Stomach (tissue), 9 donors: Measurements from ENCODE around the gene CHN2. TPM values are rescaled to one million over a fixed set of nuclear protein-coding genes. Genes with fewer than 3 reads are reported as not detected.

Experiments
- DNase-seq, 2 donors: peaks; one replicate each; pipeline versions ENCODE4 v3.0.0 to v3.0.0-alpha.2; 2013 to 2019
- H3K27ac ChIP-seq, 5 donors: fragments of 200-600 bp in 4 of 5; sonication (generic) in 4 of 5; one replicate each; pipeline ENCODE4 v1.5.1; 2013 to 2019; ENCODE audit warnings: mild to moderate bottlenecking in 1 of 5, moderate library complexity in 1 of 5
- H3K27me3 ChIP-seq, 3 donors: fragments of 200-600 bp; sonication (generic); one replicate each; pipeline ENCODE4 v1.5.1; 2017 to 2019; ENCODE audit warnings: mixed run types in 1 of 3
- H3K36me3 ChIP-seq, 4 donors: fragments of 200-600 bp; sonication (generic); 1 replicate in 3 of 4; 2 replicates in 1 of 4; pipeline ENCODE4 v1.5.1; 2016 to 2019
- H3K4me1 ChIP-seq, 4 donors: fragments of 200-600 bp; sonication (generic); one replicate each; pipeline ENCODE4 v1.5.1; 2016 to 2019
- H3K4me3 ChIP-seq, 4 donors: fragments of 200-600 bp; sonication (generic) in 3 of 4; one replicate each; pipeline ENCODE4 v1.5.1; 2016 to 2019; ENCODE audit warnings: mild to moderate bottlenecking in 1 of 4
- H3K9me3 ChIP-seq, 4 donors: fragments of 200-600 bp; sonication (generic); one replicate each; pipeline ENCODE4 v1.5.1; 2016 to 2019
- CTCF ChIP-seq, 7 experiments: fragments of 450-650 bp in 4 of 7; fragments of 200-600 bp in 3 of 7; sonication (generic) in 3 of 7; IDR thresholded peaks; one replicate each; pipeline ENCODE4 v1.5.1; 2016 to 2019; ENCODE audit warnings: antibody characterized with exemption in 7 of 7, control low read depth in 2 of 7, mild to moderate bottlenecking in 1 of 7
- EP300 ChIP-seq: sonication (generic); formaldehyde crosslinking; IDR thresholded peaks from one replicate; pipeline ENCODE4 v1.6.1; 2017; ENCODE audit warnings: antibody characterized with exemption
- POLR2A ChIP-seq, 4 donors: fragments of 450-650 bp; IDR thresholded peaks; one replicate each; pipeline ENCODE4 v1.6.1; 2016; ENCODE audit warnings: antibody characterized with exemption in 4 of 4, control low read depth in 2 of 4, mild to moderate bottlenecking in 1 of 4, moderate library complexity in 1 of 4
- POLR2AphosphoS5 ChIP-seq, 3 donors: sonication (generic); formaldehyde crosslinking; IDR thresholded peaks; one replicate each; pipeline ENCODE4 v1.6.1; 2016; ENCODE audit warnings: antibody characterized with exemption in 3 of 3
- WGBS, 5 donors: extraction: QIAGEN DNeasy Blood & Tissue Kit in 3 of 5; methylation state at CpG; one replicate each; pipeline versions ENCODE4 v1.1.5 to v1.1.7; 2013 to 2018; 5-methylcytosine and 5-hydroxymethylcytosine counted together
- intact Hi-C: fragments of 100-400 bp; cut with DNase I; formaldehyde crosslinking; loops from one replicate; pipeline ENCODE4 v1.15.1; 2023; ENCODE audit warnings: low total_unique reads
- polyA plus RNA-seq, 3 donors: library from polyadenylated mRNA; stranded (reverse); fragments of 200-250 nt; gene quantifications; one replicate each; pipeline ENCODE4 v1.2.3, GENCODE V29; 2013
- total RNA-seq, 5 donors: library from RNA; depleted of rRNA; stranded (reverse); fragments of >200 nt; gene quantifications; one replicate each; pipeline versions ENCODE4 v1.1.0 to v1.2.3, GENCODE V29; 2014 to 2016
- donor health status: healthy with polysubstance abuse.
- donor health status: Bipolar disorder and iron deficiency.
- donor health status: healthy.

CHN2 gene
- total and polyA plus RNA-seq, 8 donors, result 2.4 to 47.8 (median 13.8) TPM

DNA sequence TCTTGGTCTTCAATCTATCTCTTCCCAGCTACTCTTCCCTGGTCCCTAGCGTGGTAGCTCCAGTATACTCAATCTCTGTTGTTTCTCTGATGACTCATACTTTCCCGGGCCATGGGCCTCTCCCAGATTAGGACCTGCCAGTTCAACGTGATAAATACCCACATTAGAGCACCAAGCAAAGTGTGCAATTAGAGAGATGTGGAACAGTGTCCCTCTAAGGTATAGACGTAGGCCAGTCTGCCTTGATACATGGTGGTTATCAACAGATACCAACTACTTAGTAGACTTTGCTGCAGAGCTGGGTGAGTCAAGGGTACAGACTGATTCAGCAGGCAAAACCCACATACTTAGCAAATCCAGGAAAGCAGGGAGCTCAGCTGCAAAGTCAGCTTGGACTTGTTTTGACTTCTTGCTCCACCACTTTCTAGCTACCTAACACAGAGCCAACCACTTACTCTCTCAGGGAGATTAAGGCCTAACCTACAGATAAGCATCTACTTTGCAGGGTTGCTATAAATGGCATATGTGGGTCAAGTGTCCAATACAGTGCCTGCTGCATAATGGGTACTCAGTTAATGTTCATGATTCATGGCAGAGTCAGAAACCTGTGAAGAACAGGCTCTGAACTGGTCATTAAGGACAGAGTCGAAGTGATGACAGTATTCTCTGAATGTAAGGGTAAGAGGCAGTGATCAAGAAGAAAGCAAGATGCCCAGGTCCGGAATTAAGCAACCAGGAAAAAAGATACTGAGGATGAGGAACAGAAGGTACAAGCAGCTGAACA lies 176.1 kb downstream of the CHN2 start:
- TF ChIP-seq EP300 (no peak), POLR2A (IDR thresholded peaks at IDR 0.05) (no peak), POLR2AphosphoS5 (IDR thresholded peaks at IDR 0.05) (peak in 2 of 3 donors; percentile 67 to 74), CTCF (IDR thresholded peaks at IDR 0.05) (no peak)
- no peaks in the 10 kb centered on the region for H3K36me3 ChIP-seq
- no peaks in the 10 kb centered on the region for H3K27me3 ChIP-seq
- intact Hi-C loops, result no loop called here
- H3K27ac ChIP-seq, result peak overlapping the region; percentile 50 to 84 (median 80)
- peak; percentile 72 to 79 for DNase-seq
- 30 to 45% (median 38%) methylated on average over 6 of the region's 6 CpGs for WGBS, 5 donors
- H3K4me3 ChIP-seq, result no peak overlapping the region
- peaks cover 4 to 37% (median 25%) of the 10 kb centered on the region in 4 donors for H3K4me1 ChIP-seq
- no peaks in the 10 kb centered on the region for H3K9me3 ChIP-seq

DNA sequence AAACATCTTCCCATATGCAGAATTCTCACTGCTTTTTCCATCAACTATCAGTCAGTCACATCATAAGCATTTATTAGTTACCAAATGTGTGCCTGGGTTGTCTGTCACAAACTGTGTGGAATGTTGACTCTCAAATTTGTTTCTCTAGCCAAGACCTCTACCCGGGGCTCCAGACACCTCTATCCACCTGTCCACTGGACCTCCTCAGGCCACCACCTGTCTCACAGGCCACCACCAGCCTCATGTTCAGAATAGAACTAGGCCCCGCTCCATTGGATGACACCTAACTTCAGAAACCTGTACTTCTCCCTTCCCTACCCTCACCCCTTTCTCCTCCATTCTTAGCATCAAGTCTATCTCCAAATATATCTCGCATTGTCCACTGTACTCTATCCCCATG lies 176.9 kb downstream of the CHN2 start:
- Histone ChIP-seq H3K27me3 (no peaks in the 10 kb centered on the region), H3K9me3 (no peaks in the 10 kb centered on the region), H3K4me3 (no peak overlapping the region), H3K27ac (peak overlapping the region; percentile 50 to 84 (median 80)), H3K36me3 (no peaks in the 10 kb centered on the region), H3K4me1 (peaks cover 9 to 43% (median 30%) of the 10 kb centered on the region in 4 donors)
- no peak for TF ChIP-seq CTCF (IDR thresholded peaks at IDR 0.05)
- TF ChIP-seq POLR2A (IDR thresholded peaks at IDR 0.05), result no peak
- TF ChIP-seq EP300, result no peak
- no peak for TF ChIP-seq POLR2AphosphoS5 (IDR thresholded peaks at IDR 0.05)
- DNase-seq, result no peak
- 86 to 97% (median 92%) methylated on average over 3 of the region's 3 CpGs for WGBS, 5 donors
- intact Hi-C loops, result no loop called here

- intact Hi-C loops, result no loop called here
- DNase-seq, result no peak
- H3K9me3 ChIP-seq, result no peaks in the 10 kb centered on the region
- H3K36me3 ChIP-seq, result no peaks in the 10 kb centered on the region
- peaks cover 20 to 52% (median 33%) of the 10 kb centered on the region in 4 donors for H3K4me1 ChIP-seq
- 73 to 85% (median 83%) methylated on average over 3 of the region's 3 CpGs for WGBS, 5 donors
- no peaks in the 10 kb centered on the region for H3K27me3 ChIP-seq
- no peak overlapping the region for H3K4me3 ChIP-seq
- H3K27ac ChIP-seq, result peak overlapping the region in 2 of 5 donors; percentile 80 to 84
- TF ChIP-seq POLR2AphosphoS5 (IDR thresholded peaks at IDR 0.05), result peak in 1 of 3 donors; percentile 3
- no peak for TF ChIP-seq CTCF (IDR thresholded peaks at IDR 0.05)
- no peak for TF ChIP-seq EP300
- no peak for TF ChIP-seq POLR2A (IDR thresholded peaks at IDR 0.05)
Observed at GRCh38 chr7:29372351-29373090, 177.9 kb downstream of the CHN2 start.

DNA sequence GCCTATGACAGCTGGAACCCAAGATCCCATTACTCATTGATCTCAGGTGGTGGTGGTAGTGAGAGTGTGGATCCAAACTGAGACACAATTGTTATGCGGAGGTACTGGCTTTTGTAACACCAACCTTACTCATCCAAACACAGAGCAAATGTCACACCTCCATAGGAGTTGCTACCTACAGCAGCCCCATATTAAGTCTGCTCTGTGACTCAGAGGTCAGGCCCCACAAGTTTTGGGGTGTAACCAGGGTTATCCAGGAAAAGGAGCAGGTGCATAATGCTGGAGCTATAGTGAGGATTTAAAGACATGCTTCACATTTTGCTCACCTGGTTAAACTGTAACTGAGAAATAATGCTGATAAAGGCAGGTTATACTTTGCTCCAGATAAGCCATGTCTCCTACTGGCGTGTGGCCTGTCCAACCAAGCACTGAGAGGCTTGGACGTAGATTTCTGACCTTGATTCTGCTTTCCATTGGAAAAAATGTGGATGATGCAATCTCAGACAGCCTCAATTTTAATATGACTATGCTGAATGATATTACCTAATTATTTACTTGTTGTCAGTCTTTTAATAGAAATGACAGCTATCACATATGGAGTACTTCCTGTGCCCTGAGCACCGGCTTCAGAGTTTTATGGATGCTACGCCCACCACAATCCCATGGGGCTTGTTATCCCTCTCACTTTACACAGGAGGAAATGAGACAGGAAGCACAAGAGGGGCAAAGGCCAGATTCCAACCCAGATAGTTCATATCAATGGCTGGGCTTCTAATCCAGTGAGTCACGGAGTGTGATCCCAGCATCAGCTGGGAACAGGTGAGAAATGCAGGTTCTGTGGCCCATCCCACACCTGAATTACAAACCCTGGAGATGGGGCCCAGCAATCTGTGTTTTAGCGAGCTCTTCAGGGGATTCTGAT lies 181.3 kb downstream of the CHN2 start:
- intact Hi-C loops, result no loop called here
- H3K4me3 ChIP-seq, result no peak overlapping the region
- H3K9me3 ChIP-seq, result no peaks in the 10 kb centered on the region
- peak overlapping the region; percentile 67 to 87 (median 75) for H3K27ac ChIP-seq
- 47 to 58% (median 50%) methylated on average over 7 of the region's 7 CpGs for WGBS, 5 donors
- peaks cover 16 to 42% (median 26%) of the 10 kb centered on the region in 4 donors for H3K4me1 ChIP-seq
- no peaks in the 10 kb centered on the region for H3K36me3 ChIP-seq
- H3K27me3 ChIP-seq, result no peaks in the 10 kb centered on the region
- TF ChIP-seq POLR2AphosphoS5 (IDR thresholded peaks at IDR 0.05), result peak in 2 of 3 donors; percentile 71 to 72
- TF ChIP-seq POLR2A (IDR thresholded peaks at IDR 0.05), result no peak
- DNase-seq, result peak; percentile 68 to 72
